ENCODE results near the gene UBIAD1.
"Not testable (repeated sequence)": the region's sequence is repeated elsewhere in the genome, so short reads cannot be mapped to it uniquely, and the experiment has no call there.

The UBIAD1 gene

GRCh38 chr1:11291049-11291448 lies 18.1 kb downstream of the UBIAD1 start:
- no peak for DNase-seq (ENCODE audit: extremely low read depth, low read depth)

DNA sequence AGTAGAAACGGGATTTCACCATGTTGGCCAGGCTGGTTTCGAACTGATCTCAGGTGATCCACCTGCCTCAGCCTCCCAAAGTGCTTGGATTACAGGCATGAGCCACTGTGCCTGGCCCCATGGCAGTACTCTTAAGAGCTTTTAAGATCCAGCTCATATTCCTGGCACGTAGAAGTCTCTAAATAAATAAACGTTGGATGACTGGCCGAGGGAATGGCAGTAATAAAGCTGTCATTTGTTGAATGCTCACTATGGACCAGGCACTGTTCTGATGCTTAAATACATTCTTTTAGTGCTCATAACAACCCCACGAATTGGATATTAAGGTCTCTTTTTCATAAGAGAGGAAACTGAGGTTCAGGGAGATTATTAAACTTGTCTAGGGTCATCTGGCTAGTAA lies 20.9 kb downstream of the UBIAD1 start:
- TF ChIP-seq, protein P1, sequence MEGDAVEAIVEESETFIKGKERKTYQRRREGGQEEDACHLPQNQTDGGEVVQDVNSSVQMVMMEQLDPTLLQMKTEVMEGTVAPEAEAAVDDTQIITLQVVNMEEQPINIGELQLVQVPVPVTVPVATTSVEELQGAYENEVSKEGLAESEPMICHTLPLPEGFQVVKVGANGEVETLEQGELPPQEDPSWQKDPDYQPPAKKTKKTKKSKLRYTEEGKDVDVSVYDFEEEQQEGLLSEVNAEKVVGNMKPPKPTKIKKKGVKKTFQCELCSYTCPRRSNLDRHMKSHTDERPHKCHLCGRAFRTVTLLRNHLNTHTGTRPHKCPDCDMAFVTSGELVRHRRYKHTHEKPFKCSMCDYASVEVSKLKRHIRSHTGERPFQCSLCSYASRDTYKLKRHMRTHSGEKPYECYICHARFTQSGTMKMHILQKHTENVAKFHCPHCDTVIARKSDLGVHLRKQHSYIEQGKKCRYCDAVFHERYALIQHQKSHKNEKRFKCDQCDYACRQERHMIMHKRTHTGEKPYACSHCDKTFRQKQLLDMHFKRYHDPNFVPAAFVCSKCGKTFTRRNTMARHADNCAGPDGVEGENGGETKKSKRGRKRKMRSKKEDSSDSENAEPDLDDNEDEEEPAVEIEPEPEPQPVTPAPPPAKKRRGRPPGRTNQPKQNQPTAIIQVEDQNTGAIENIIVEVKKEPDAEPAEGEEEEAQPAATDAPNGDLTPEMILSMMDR (IDR thresholded peaks at IDR 0.05; ENCODE audit: low read depth, low read length) = no peak
- no peak for DNase-seq (ENCODE audit: extremely low read depth, low read depth)

More at GRCh38 chr1:11291049-11291448, 18.1 kb downstream of the UBIAD1 start:
- TF ChIP-seq, protein P1 (IDR thresholded peaks at IDR 0.05; ENCODE audit: low read depth, low read length) = no peak

- TF ChIP-seq, protein P1 (IDR thresholded peaks at IDR 0.05; ENCODE audit: low read depth, low read length) = no peak
- DNase-seq (ENCODE audit: extremely low read depth, low read depth) = no peak
Measured at GRCh38 chr1:11294951-11295350, 22.0 kb downstream of the UBIAD1 start.

DNA sequence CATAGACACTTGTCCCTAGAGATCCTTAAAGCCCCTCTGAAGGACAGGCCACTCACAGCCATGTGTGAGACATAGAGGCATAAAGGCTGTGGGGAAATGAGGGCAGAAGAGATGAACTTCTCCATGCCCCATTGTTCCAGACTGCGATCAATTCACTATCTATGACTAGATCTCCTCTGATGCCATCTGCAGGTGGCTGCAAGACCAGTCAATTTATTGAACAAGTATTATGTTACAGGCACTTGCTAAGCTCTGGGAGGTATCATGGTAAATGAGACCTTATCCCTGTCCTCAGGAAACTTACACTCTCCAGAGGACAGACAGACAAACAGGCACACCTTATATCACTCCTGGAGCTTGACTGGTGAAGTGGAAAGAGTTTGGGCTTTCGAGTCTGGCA lies 22.9 kb downstream of the UBIAD1 start:
- TF ChIP-seq, protein P1 (IDR thresholded peaks at IDR 0.05; ENCODE audit: low read depth, low read length) = no peak
- DNase-seq (ENCODE audit: extremely low read depth, low read depth) = no peak

DNA sequence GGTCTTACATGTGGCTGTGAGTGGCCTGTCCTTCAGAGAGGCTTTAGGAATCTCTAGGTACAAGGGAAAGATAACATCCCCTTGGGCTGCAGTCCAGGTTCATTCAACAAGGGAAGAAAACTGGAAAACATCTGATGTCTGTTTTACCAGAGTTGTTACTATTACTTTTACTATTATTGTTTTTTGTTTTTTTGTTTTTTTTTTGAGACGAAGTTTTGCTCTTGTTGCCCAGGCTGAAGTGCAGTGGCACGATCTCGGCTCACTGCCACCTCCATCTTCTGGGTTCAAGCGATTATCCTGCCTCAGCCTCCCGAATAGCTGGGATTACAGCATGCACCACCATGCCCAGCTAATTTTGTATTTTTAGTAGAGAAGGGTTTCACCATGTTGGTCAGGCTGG lies 24.8 kb downstream of the UBIAD1 start:
- DNase-seq (ENCODE audit: extremely low read depth, low read depth) = not testable (repeated sequence)

- no peak for DNase-seq (ENCODE audit: extremely low read depth, low read depth)
Measured at GRCh38 chr1:11298390-11299224, 25.6 kb downstream of the UBIAD1 start.

DNA sequence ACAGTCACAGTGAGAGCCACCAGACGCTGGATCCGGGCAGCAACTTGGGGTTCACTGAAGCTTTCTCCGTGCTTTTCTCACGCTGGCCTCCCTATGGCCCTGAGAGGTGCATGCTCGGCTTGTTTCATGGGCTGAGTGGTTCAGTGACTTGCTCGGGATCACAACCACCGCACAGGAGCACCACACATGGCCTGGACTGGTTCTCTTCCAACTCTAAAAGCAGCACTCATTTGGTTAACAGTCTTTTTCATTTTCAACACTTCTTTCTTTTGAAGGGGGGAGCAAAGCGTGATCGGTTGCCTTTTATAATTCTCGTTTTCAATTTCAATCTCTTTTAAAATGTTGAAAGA lies 26.2 kb downstream of the UBIAD1 start:
- no peak for DNase-seq (ENCODE audit: extremely low read depth, low read depth)
- TF ChIP-seq, protein P1 (IDR thresholded peaks at IDR 0.05; ENCODE audit: low read depth, low read length) = no peak

More at GRCh38 chr1:11298390-11299224, 25.6 kb downstream of the UBIAD1 start:
- TF ChIP-seq, protein P1 (IDR thresholded peaks at IDR 0.05; ENCODE audit: low read depth, low read length) = no peak

DNA sequence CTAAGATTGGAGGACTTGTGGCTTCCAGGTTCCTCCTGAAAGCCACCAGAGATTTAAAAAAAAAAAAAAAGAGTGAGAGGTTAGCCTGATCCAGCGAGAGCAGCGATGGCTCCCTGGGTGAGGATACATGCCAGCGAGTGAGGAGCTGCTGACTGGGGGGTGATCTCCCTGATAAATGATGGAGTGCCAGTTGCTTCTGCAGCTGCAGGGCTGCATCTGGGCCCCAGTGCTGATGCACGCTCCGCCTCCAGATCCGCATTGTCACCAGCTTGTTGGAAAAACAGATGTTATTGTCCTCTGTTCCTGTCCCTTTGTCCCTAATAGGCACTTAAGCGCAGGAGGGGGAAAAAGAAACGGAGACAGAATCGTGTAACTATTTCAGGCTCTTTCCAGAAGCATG lies 28.6 kb downstream of the UBIAD1 start:
- TF ChIP-seq, protein P1 (IDR thresholded peaks at IDR 0.05; ENCODE audit: low read depth, low read length) = no peak
- DNase-seq (ENCODE audit: extremely low read depth, low read depth) = no peak
